ENCODE measurements around the gene JAKMIP1. TPM values are rescaled to one million over a fixed set of nuclear protein-coding genes. Genes with fewer than 3 reads are reported as not detected.

The JAKMIP1 gene
- total RNA-seq, 1 experiment from 2014 or later: not detected

- Mint-ChIP-seq H3K27ac (ENCODE audit: unreplicated experiment) (no peak overlapping the region), H3K9me3 (ENCODE audit: unreplicated experiment) (peaks cover 15% of the 10 kb centered on the region), H3K4me1 (ENCODE audit: low read depth, unreplicated experiment) (no peaks in the 10 kb centered on the region), H3K36me3 (ENCODE audit: insufficient read depth, unreplicated experiment) (no peaks in the 10 kb centered on the region), H3K27me3 (ENCODE audit: insufficient read depth, unreplicated experiment) (peaks cover 9% of the 10 kb centered on the region), H3K4me3 (ENCODE audit: unreplicated experiment) (no peak overlapping the region)
- DNase-seq: no peak
- Histone ChIP-seq H3K36me3 (ENCODE audit: control insufficient read depth, insufficient read depth, low read length) (no peaks in the 10 kb centered on the region), H3K27me3 (replicated peaks; ENCODE audit: control insufficient read depth, insufficient read depth, low read length) (no peaks in the 10 kb centered on the region; the same call in 1 of the 2 replicates), H3K9me3 (no peaks in the 10 kb centered on the region), H3K4me1 (no peaks in the 10 kb centered on the region), H3K4me3 (ENCODE audit: low read depth, low read length) (no peak overlapping the region)
- no TSS peak for BruUV-seq (replicated peaks)
- intact Hi-C loops (cut with micrococcal nuclease; ENCODE audit: unreplicated experiment): no loop called here
- ChIA-PET CTCF (no interaction called here), POLR2A (no interaction called here)
- TF ChIP-seq, protein P1, sequence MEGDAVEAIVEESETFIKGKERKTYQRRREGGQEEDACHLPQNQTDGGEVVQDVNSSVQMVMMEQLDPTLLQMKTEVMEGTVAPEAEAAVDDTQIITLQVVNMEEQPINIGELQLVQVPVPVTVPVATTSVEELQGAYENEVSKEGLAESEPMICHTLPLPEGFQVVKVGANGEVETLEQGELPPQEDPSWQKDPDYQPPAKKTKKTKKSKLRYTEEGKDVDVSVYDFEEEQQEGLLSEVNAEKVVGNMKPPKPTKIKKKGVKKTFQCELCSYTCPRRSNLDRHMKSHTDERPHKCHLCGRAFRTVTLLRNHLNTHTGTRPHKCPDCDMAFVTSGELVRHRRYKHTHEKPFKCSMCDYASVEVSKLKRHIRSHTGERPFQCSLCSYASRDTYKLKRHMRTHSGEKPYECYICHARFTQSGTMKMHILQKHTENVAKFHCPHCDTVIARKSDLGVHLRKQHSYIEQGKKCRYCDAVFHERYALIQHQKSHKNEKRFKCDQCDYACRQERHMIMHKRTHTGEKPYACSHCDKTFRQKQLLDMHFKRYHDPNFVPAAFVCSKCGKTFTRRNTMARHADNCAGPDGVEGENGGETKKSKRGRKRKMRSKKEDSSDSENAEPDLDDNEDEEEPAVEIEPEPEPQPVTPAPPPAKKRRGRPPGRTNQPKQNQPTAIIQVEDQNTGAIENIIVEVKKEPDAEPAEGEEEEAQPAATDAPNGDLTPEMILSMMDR (IDR thresholded peaks at IDR 0.05; ENCODE audit: insufficient read depth in 1 of 2, low read depth in 1 of 2, low read length in 1 of 2, severe bottlenecking in 1 of 2, unreplicated experiment in 1 of 2): no peak
Measured at GRCh38 chr4:6165766-6166165, 34.6 kb downstream of the JAKMIP1 start.

DNA sequence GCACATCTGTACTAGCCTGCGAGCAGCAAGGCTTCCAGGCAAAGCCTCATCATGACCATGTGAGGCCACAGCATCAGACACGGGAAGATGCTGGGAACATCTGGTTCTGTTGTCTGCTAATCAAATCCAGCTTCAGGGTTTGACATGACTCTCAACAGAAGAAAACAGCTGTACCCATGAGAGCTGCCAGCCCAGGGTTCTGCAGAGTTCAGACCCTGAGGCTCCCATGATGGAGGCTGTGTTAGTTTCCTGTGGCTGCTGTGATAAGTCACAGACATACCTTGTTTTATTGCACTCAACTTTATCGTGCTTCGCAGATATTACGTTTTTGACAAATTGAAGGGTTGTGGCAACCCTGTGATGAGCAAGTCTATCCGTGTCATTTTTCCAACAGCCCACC, 37.5 kb downstream of the JAKMIP1 start:
- no peak for DNase-seq
- ChIA-PET POLR2A (no interaction called here), CTCF (no interaction called here)
- TF ChIP-seq, protein P1 (IDR thresholded peaks at IDR 0.05; ENCODE audit: insufficient read depth in 1 of 2, low read depth in 1 of 2, low read length in 1 of 2, severe bottlenecking in 1 of 2, unreplicated experiment in 1 of 2): no peak
- Histone ChIP-seq H3K4me3 (ENCODE audit: low read depth, low read length) (no peak overlapping the region), H3K27me3 (replicated peaks; ENCODE audit: control insufficient read depth, insufficient read depth, low read length) (no peaks in the 10 kb centered on the region; the same call in 1 of the 2 replicates), H3K4me1 (no peaks in the 10 kb centered on the region), H3K36me3 (ENCODE audit: control insufficient read depth, insufficient read depth, low read length) (no peaks in the 10 kb centered on the region), H3K9me3 (no peaks in the 10 kb centered on the region)
- H3K36me3 Mint-ChIP-seq (ENCODE audit: insufficient read depth, unreplicated experiment): no peaks in the 10 kb centered on the region
- peaks cover 9% of the 10 kb centered on the region for H3K9me3 Mint-ChIP-seq (ENCODE audit: unreplicated experiment)
- H3K27ac Mint-ChIP-seq (ENCODE audit: unreplicated experiment): no peak overlapping the region
- no peaks in the 10 kb centered on the region for H3K4me1 Mint-ChIP-seq (ENCODE audit: low read depth, unreplicated experiment)
- peaks cover 25% of the 10 kb centered on the region for H3K27me3 Mint-ChIP-seq (ENCODE audit: insufficient read depth, unreplicated experiment)
- intact Hi-C loops (cut with micrococcal nuclease; ENCODE audit: unreplicated experiment): no loop called here
- no TSS peak for BruUV-seq (replicated peaks)
- H3K4me3 Mint-ChIP-seq (ENCODE audit: unreplicated experiment): no peak overlapping the region

DNA sequence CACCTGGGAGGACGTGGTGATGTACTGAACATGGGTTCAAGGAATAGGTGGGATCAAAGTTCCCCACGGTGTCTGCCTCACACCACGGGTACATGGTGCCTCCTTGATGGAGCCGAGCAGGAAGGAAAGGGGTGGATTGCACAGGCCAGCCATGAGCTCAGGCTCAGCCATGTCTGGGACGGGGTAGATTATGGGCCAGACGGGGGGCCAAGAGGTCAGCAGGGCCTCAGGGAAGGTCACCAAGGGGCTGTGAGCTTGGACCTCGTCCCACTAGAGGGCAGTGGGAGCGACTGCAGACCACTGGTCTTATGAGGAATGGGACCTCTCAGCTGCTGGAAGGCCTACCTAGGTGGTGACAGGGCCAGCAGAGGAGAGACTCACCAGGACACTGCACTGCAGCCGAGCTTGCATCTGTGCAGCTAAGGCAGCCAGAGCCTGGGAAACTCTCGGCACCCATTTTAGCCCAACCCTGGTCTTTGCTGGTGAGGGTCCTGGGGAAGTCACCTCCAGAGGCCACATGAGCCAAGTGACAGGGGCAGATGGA, 38.4 kb downstream of the JAKMIP1 start:
- H3K27ac Mint-ChIP-seq (ENCODE audit: unreplicated experiment): no peak overlapping the region
- TF ChIP-seq, protein P1 (IDR thresholded peaks at IDR 0.05; ENCODE audit: insufficient read depth in 1 of 2, low read depth in 1 of 2, low read length in 1 of 2, severe bottlenecking in 1 of 2, unreplicated experiment in 1 of 2): no peak
- H3K27me3 ChIP-seq (replicated peaks; ENCODE audit: control insufficient read depth, insufficient read depth, low read length): no peaks in the 10 kb centered on the region
- H3K9me3 Mint-ChIP-seq (ENCODE audit: unreplicated experiment): peaks cover 9% of the 10 kb centered on the region
- H3K9me3 ChIP-seq: no peaks in the 10 kb centered on the region
- no peaks in the 10 kb centered on the region for H3K4me1 ChIP-seq
- no peaks in the 10 kb centered on the region for H3K36me3 ChIP-seq (ENCODE audit: control insufficient read depth, insufficient read depth, low read length)
- no TSS peak for BruUV-seq (replicated peaks)
- POLR2A ChIA-PET: no interaction called here
- H3K4me3 ChIP-seq (ENCODE audit: low read depth, low read length): no peak overlapping the region
- no peak for DNase-seq
- no peaks in the 10 kb centered on the region for H3K36me3 Mint-ChIP-seq (ENCODE audit: insufficient read depth, unreplicated experiment)
- CTCF ChIA-PET: no interaction called here
- peaks cover 23% of the 10 kb centered on the region for H3K27me3 Mint-ChIP-seq (ENCODE audit: insufficient read depth, unreplicated experiment)
- intact Hi-C loops (cut with micrococcal nuclease; ENCODE audit: unreplicated experiment): no loop called here
- no peak overlapping the region for H3K4me3 Mint-ChIP-seq (ENCODE audit: unreplicated experiment)
- H3K4me1 Mint-ChIP-seq (ENCODE audit: low read depth, unreplicated experiment): no peaks in the 10 kb centered on the region
